ENCODE results near the gene MAPKAP1.

GRCh38 chr9:125652233-125652594 is 54.8 kb downstream of the MAPKAP1 start:
- TF ChIP-seq CTCF (IDR thresholded peaks at IDR 0.05) (no peak), POLR2A (IDR thresholded peaks at IDR 0.05) (no peak)
